NCI-H2227 treated with DMSO at 0.1 percent for 48 hours (cell line): ENCODE results near the gene FBXO4.
"Not testable (repeated sequence)": the region's sequence is repeated elsewhere in the genome, so short reads cannot be mapped to it uniquely, and the experiment has no call there.

Source experiments
- DNase-seq: peaks from one replicate; lab custom pipeline; 2025; lab: John Stamatoyannopoulos, UW

The FBXO4 gene

GRCh38 chr5:41980870-41981269 lies 55.8 kb downstream of the FBXO4 start:
- DNase-seq, result no peak

GRCh38 chr5:41982858-41983257 lies 57.8 kb downstream of the FBXO4 start:
- not testable (repeated sequence) for DNase-seq

- no peak for DNase-seq
These were observed 58.2 kb downstream of the FBXO4 start for GRCh38 chr5:41983284-41983683.

- DNase-seq, result no peak
These were observed 61.0 kb downstream of the FBXO4 start for GRCh38 chr5:41985945-41986695.
